Stimulated activated naive CD8-positive, alpha-beta T cell treated with anti-CD3 and anti-CD28 coated beads, Interleukin-15, Interleukin-2, amounts not matched to agents 100 ng/mL and 50 ng/mL, for 24 hours (primary cell): ENCODE data around the gene DUSP16.
"Not testable (repeated sequence)": the region's sequence is repeated elsewhere in the genome, so short reads cannot be mapped to it uniquely, and the experiment has no call there.

Experiments used
- H3K27ac Mint-ChIP-seq: one replicate; pipeline ENCODE4 v1.8.0; 2021; ENCODE audit warnings: mild to moderate bottlenecking, mixed read lengths
- H3K27me3 Mint-ChIP-seq: one replicate; pipeline ENCODE4 v1.8.0; 2021; ENCODE audit warnings: mixed read lengths
- H3K36me3 Mint-ChIP-seq: one replicate; pipeline ENCODE4 v1.8.0; 2021; ENCODE audit warnings: low read depth, mixed read lengths
- H3K4me1 Mint-ChIP-seq: one replicate; pipeline ENCODE4 v1.8.0; 2021; ENCODE audit warnings: low read depth, mixed read lengths
- H3K4me3 Mint-ChIP-seq: one replicate; pipeline ENCODE4 v1.8.0; 2021; ENCODE audit warnings: mild to moderate bottlenecking, mixed read lengths
- H3K9me3 Mint-ChIP-seq: one replicate; pipeline ENCODE4 v1.8.0; 2021; ENCODE audit warnings: mixed read lengths

DUSP16 gene, protein sequence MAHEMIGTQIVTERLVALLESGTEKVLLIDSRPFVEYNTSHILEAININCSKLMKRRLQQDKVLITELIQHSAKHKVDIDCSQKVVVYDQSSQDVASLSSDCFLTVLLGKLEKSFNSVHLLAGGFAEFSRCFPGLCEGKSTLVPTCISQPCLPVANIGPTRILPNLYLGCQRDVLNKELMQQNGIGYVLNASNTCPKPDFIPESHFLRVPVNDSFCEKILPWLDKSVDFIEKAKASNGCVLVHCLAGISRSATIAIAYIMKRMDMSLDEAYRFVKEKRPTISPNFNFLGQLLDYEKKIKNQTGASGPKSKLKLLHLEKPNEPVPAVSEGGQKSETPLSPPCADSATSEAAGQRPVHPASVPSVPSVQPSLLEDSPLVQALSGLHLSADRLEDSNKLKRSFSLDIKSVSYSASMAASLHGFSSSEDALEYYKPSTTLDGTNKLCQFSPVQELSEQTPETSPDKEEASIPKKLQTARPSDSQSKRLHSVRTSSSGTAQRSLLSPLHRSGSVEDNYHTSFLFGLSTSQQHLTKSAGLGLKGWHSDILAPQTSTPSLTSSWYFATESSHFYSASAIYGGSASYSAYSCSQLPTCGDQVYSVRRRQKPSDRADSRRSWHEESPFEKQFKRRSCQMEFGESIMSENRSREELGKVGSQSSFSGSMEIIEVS

DNA sequence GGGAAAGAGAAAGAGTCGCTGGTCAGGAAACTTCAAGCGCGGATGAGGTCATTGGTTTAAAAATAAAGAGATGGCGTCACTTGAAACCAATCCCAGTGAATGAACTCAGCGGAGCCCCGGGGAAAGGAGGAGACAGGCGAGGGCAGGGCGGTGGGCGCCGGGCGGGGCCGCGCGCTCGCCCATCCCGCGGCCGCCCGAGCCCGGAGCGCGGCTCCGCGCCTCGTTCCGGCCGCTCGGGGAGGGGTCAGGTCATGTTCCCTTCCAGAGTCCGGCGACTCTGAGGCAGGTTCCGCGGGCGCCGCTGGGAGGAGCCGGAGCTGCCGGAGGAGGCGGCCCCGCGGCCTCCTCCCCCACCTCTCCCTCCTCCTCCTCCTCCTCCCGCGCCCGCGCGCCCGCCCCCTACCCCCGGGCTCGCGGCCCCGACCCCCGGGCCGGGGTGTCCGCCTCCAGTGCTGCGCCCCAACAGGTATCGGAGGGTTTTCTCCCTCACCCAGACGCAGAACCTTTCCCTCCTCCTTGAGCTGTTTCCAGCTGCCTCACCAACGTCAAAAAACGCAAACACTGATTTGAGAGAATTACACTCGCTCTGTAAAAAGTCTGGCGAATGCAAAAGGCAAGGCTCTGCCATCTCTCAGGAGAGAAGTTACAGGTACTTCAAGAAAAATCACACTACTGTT lies at the start of gene DUSP16:
TSS of gene DUSP16 (minus strand) at position 279 of the 677 bp plus-strand sequence. CDS start 41,765 bp downstream, outside the sequence.
- Mint-ChIP-seq H3K36me3 (peaks cover 24% of the 10 kb centered on the region), H3K4me3 (peak within 1 kb of the TSS; percentile 84), H3K4me1 (peaks cover 39% of the 10 kb centered on the region)

DNA sequence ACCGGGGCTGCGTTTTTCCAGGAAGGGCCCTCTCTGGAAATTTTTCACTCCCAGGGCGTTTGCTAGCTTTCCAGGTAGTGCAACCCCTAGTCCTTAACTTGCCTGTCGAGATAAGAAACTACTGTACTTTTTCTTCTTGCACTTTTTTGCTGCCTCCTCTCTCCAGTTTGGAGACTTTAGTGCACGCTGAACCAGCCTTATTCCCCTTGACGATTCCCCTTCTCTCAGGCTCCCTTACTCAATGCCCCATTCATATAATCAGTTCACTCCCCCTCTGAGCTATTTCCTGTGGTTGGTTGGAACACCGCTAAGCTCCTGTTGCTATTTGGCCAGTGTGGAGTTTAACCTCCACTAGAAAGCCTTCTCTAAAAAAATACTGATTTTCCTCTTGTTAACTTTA lies 49.7 kb upstream of the DUSP16 start:
- Mint-ChIP-seq H3K36me3 (peaks cover 13% of the 10 kb centered on the region), H3K4me1 (peaks cover 61% of the 10 kb centered on the region), H3K4me3 (peak overlapping the region; percentile 93), H3K9me3 (no peaks in the 10 kb centered on the region), H3K27ac (peak overlapping the region; percentile 95), H3K27me3 (no peaks in the 10 kb centered on the region)

More for the DNA sequence above, at the start of gene DUSP16:
- Mint-ChIP-seq H3K9me3 (no peaks in the 10 kb centered on the region), H3K27me3 (no peaks in the 10 kb centered on the region), H3K27ac (peak within 1 kb of the TSS; percentile 84)

- Mint-ChIP-seq H3K4me1 (peaks cover 61% of the 10 kb centered on the region), H3K36me3 (peaks cover 7% of the 10 kb centered on the region), H3K9me3 (no peaks in the 10 kb centered on the region)
Measured at GRCh38 chr12:12611512-12612306, 49.0 kb upstream of the DUSP16 start, which contains the start of gene CREBL2. Gene CREBL2 (plus strand): TSS chr12:12611876. CDS start chr12:12612173, 297 bp downstream.

DNA sequence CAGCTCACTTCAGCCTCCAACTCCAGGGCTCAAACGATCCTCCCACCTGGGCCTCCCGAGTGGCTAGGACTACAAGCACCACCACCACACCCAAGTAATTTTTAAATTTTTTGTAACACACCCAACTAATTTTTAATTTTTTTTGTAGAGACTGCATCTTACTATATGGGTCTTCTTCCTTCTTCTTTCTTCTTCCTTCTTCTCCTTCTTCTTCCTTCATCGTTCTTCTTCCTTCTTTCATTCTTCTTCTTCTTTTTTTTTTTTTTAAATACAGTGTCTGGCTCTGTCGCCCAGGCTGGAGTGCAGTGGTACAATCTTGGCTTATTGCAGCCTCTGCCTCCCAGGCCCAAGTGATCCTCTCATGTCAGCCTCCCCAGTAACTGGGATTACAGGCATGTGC lies 48.0 kb upstream of the DUSP16 start:
- peak overlapping the region; percentile 93 for H3K4me3 Mint-ChIP-seq

More at GRCh38 chr12:12611512-12612306, 49.0 kb upstream of the DUSP16 start, which contains the start of gene CREBL2:
- no peaks in the 10 kb centered on the region for H3K27me3 Mint-ChIP-seq
- H3K4me3 Mint-ChIP-seq = peak within 1 kb of the TSS; percentile 93
- peak within 1 kb of the TSS; percentile 95 for H3K27ac Mint-ChIP-seq

GRCh38 chr12:12609692-12610091 lies 47.0 kb upstream of the DUSP16 start:
- Mint-ChIP-seq H3K9me3 (no peaks in the 10 kb centered on the region), H3K4me1 (peaks cover 49% of the 10 kb centered on the region), H3K36me3 (peaks cover 4% of the 10 kb centered on the region), H3K27me3 (no peaks in the 10 kb centered on the region), H3K27ac (no peak overlapping the region), H3K4me3 (no peak overlapping the region)

More for the DNA sequence above, 48.0 kb upstream of the DUSP16 start:
- Mint-ChIP-seq H3K27me3 (no peaks in the 10 kb centered on the region), H3K4me1 (peaks cover 52% of the 10 kb centered on the region), H3K9me3 (no peaks in the 10 kb centered on the region), H3K36me3 (peaks cover 4% of the 10 kb centered on the region), H3K27ac (peak overlapping the region; percentile 95)

DNA sequence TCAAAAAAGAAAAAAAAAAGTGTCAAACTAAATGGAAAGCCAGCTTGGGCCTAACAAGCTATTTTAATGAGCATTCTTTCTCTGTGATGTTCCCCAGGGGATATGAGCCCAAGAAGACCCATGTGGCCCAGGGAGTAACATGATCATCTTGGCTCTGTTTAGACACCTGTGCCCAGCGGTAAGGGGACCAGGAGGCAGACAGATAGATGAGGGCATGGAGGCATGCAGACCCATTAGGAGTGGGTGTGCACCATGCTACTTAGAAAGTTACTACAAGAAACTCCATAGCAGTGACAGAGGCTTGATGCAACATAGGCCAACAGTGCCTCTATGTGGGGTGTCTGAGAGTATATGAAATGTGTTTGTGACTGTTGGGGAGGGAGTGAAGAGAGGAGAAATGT lies 45.9 kb upstream of the DUSP16 start:
- Mint-ChIP-seq H3K27me3 (no peaks in the 10 kb centered on the region), H3K4me1 (peaks cover 38% of the 10 kb centered on the region), H3K36me3 (peaks cover 2% of the 10 kb centered on the region), H3K9me3 (no peaks in the 10 kb centered on the region), H3K4me3 (no peak overlapping the region), H3K27ac (no peak overlapping the region)

DNA sequence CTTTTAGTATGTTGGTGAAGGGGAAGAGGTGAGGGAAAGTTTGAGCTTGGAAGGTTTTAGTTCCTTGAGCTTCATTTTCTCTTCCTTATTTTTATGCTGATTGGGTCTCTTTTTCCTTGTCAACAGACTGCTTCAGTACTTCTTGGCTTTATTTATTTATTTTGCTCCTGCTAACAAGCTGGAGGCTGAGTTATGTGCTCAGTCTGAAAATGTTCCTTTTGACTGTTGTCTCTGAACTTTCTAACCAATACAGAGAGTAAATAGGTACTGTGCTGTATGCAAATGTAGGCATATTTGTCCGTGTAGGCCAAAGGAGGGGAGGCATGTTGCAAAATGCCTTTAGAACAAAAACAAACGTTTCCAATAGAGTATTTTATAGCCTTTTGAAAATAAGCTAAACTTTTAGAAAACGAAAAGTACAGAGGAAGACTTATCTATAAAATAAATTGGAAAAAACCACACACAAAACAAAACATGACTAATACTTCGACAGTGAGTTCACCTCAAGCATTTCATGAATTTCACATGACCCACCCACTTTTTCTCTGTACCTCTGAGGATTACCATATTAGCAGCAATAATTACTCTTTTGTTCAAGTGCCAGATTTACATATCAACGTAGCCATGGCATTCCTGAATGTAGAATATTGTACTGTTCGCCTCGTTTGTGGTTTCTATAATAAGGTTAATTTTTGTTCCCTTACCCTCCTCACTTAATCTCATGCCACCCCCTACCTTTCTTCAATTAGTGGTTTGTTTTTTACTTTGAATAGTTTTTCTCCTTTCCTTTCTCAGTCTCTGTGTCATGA lies 44.3 kb upstream of the DUSP16 start:
- Mint-ChIP-seq H3K36me3 (no peaks in the 10 kb centered on the region), H3K27me3 (no peaks in the 10 kb centered on the region), H3K9me3 (no peaks in the 10 kb centered on the region), H3K27ac (peak overlapping the region; percentile 61), H3K4me3 (peak overlapping the region; percentile 4), H3K4me1 (peaks cover 25% of the 10 kb centered on the region)

GRCh38 chr12:12604740-12605139 lies 42.1 kb upstream of the DUSP16 start:
- H3K4me1 Mint-ChIP-seq = peaks cover 12% of the 10 kb centered on the region

GRCh38 chr12:12600659-12601058 lies 38.0 kb upstream of the DUSP16 start:
- H3K4me3 Mint-ChIP-seq = no peak overlapping the region
- no peak overlapping the region for H3K27ac Mint-ChIP-seq
- no peaks in the 10 kb centered on the region for H3K27me3 Mint-ChIP-seq
- H3K36me3 Mint-ChIP-seq = no peaks in the 10 kb centered on the region
- H3K9me3 Mint-ChIP-seq = no peaks in the 10 kb centered on the region
- H3K4me1 Mint-ChIP-seq = no peaks in the 10 kb centered on the region

More at GRCh38 chr12:12604740-12605139, 42.1 kb upstream of the DUSP16 start:
- Mint-ChIP-seq H3K9me3 (no peaks in the 10 kb centered on the region), H3K36me3 (no peaks in the 10 kb centered on the region), H3K27me3 (no peaks in the 10 kb centered on the region), H3K4me3 (no peak overlapping the region), H3K27ac (no peak overlapping the region)

DNA sequence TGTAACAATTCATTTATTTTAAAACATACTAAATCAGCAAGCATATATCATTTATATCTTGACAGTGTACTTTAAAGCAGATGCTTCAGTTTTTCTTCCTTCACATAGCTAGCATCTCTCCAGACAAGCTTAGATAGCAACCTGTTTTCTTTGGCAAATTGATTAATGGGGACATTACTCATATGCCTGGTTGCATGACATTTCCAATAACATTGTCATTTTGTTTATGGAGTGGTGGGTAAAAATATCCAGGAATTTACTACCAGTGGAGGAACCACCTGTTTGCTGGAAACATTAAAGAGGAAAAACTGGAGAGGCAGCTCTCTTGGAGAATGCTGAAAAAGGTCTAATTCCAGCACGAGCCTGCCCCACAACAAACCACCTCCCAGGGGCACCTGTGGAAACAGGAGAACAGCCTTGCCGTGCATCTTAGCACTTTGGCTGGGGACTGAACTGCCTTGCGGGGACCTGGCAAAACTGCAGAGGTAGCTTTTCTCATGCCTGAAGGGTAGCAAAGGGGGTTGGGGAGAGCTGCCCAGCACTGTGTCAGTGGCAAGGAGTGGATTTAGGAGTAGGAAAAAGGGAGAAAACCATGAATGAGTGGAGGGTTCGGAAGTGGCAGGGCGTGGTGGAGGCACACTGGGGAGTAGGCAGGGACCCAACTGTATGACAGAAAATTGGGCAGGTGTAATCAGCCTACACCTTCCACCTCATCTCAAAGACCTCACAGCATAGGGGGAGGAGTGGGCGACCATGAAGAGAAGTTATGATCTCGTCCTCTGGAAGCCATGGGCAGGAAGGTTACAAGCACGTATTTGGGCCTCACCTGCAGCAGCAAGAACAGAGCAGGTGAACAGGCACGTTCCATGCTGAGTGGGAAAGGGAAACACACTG lies 37.3 kb upstream of the DUSP16 start:
- Mint-ChIP-seq H3K4me3 (no peak overlapping the region), H3K36me3 (no peaks in the 10 kb centered on the region), H3K9me3 (no peaks in the 10 kb centered on the region), H3K27me3 (no peaks in the 10 kb centered on the region), H3K27ac (no peak overlapping the region), H3K4me1 (no peaks in the 10 kb centered on the region)

DNA sequence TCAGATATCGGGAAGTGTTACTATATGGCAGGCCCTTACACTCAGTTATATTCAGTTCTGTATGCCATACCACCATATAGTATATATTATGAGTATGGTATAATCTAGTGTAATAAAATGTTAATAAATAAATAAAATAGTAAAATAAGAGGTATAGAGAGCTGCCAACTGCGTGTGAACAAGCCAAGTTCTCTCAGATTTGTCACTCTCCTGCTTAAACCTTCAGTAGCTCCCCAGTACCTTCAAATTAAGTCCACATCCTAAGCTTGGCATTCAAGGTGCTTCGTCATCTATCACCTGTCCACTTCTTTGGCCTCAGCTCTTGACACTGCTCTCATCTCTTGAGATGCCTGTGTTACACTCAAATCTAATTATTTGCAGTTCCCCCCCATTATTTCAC lies 36.2 kb upstream of the DUSP16 start:
- H3K4me1 Mint-ChIP-seq = no peaks in the 10 kb centered on the region
- H3K4me3 Mint-ChIP-seq = no peak overlapping the region
- H3K27me3 Mint-ChIP-seq = no peaks in the 10 kb centered on the region
- no peak overlapping the region for H3K27ac Mint-ChIP-seq
- H3K9me3 Mint-ChIP-seq = no peaks in the 10 kb centered on the region
- H3K36me3 Mint-ChIP-seq = no peaks in the 10 kb centered on the region

DNA sequence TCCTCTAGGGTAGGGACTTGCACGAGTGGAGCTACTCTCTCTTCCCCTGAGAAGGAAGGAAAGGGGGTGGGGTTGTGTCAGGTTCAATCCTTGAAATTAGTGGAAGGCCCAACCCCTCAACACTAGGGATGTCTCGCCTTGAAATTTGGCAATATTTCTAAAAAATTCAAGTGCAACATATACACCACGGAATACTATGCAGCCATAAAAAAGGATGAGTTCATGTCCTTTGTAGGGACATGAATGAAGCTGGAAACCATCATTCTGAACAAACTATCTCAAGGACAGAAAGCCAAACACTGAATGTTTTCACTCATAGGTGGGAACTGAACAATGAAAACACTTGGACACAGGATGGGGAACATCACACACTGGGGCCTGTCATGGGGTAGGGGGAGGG lies 33.9 kb upstream of the DUSP16 start:
- H3K4me1 Mint-ChIP-seq, H3K4me3 Mint-ChIP-seq, H3K9me3 Mint-ChIP-seq, H3K27ac Mint-ChIP-seq, H3K36me3 Mint-ChIP-seq, H3K27me3 Mint-ChIP-seq: not testable (repeated sequence)

GRCh38 chr12:12595929-12596328 lies 33.3 kb upstream of the DUSP16 start:
- not testable (repeated sequence) for H3K4me3 Mint-ChIP-seq, H3K27me3 Mint-ChIP-seq, H3K4me1 Mint-ChIP-seq, H3K36me3 Mint-ChIP-seq, H3K27ac Mint-ChIP-seq, H3K9me3 Mint-ChIP-seq
